CD4-positive, alpha-beta T cell (primary cell): ENCODE data around the gene ASH1L. TPM values are rescaled to one million over a fixed set of nuclear protein-coding genes. Genes with fewer than 3 reads are reported as not detected.
"Not testable (repeated sequence)": the region's sequence is repeated elsewhere in the genome, so short reads cannot be mapped to it uniquely, and the experiment has no call there.

Source experiments
- ATAC-seq: fragments of 200-7000 bp; cut with Tn5 transposase; one replicate; pipeline ENCODE4 v1.10.0; 2022; ENCODE audit warnings: mild to moderate bottlenecking; ENCODE audit not compliant: poor library complexity
- CTCF ChIA-PET: fragments of 350-600 bp; sonication (Branson Sonifier 250); formaldehyde crosslinking; loops from one replicate; lab custom pipeline; 2021; ENCODE audit warnings: antibody characterized with exemption, inconsistent platforms; lab: Charles Lee
- POLR2A ChIA-PET: fragments of 350-600 bp; sonication (Branson Sonifier 250); formaldehyde crosslinking; loops from one replicate; lab custom pipeline; 2021; ENCODE audit warnings: antibody characterized with exemption, inconsistent platforms; lab: Charles Lee
- DNase-seq, 14 experiments: peaks; one replicate each; pipeline ENCODE4 v3.0.0-alpha.2; 2013 to 2020; ENCODE audit warnings: mixed read lengths in 2 of 14
- H3K27ac ChIP-seq, 2 donors: one replicate each; pipeline versions ENCODE4 v1.5.1 to v1.7.0; 2013; ENCODE audit warnings: low read length in 2 of 2, low read depth in 1 of 2, mild to moderate bottlenecking in 1 of 2
- H3K27me3 ChIP-seq, 2 experiments: 1 replicate in 1 of 2; 2 replicates in 1 of 2; pipeline versions ENCODE4 v1.6.1 to v1.7.0; 2013; ENCODE audit warnings: low read length in 2 of 2, control low read depth in 1 of 2, mild to moderate bottlenecking in 1 of 2, moderate library complexity in 1 of 2; ENCODE audit not compliant: insufficient read depth in 2 of 2, control insufficient read depth in 1 of 2
- H3K36me3 ChIP-seq: one replicate; pipeline ENCODE4 v1.6.1; 2013; ENCODE audit warnings: low read length, control low read depth; ENCODE audit not compliant: insufficient read depth
- H3K4me1 ChIP-seq: one replicate; pipeline ENCODE4 v1.6.1; 2013; ENCODE audit warnings: low read length, control low read depth; ENCODE audit not compliant: insufficient read depth
- H3K4me3 ChIP-seq: one replicate; pipeline ENCODE4 v1.5.1; 2013; ENCODE audit warnings: mild to moderate bottlenecking, low read length, moderate library complexity
- H3K9me3 ChIP-seq, 2 experiments: 1 replicate in 1 of 2; 2 replicates in 1 of 2; pipeline versions ENCODE4 v1.6.1 to v1.7.0; 2013; ENCODE audit warnings: low read length in 2 of 2, mild to moderate bottlenecking in 2 of 2, control low read depth in 1 of 2, moderate library complexity in 1 of 2; ENCODE audit not compliant: control insufficient read depth in 1 of 2, insufficient read depth in 1 of 2
- H3K27ac Mint-ChIP-seq: one replicate; pipeline ENCODE4 v1.8.0; 2020; ENCODE audit warnings: mixed read lengths
- H3K27me3 Mint-ChIP-seq: one replicate; pipeline ENCODE4 v1.8.0; 2021; ENCODE audit warnings: mixed read lengths
- H3K36me3 Mint-ChIP-seq: one replicate; pipeline ENCODE4 v1.8.0; 2021; ENCODE audit warnings: low read depth, mixed read lengths
- H3K4me1 Mint-ChIP-seq: one replicate; pipeline ENCODE4 v1.8.0; 2021; ENCODE audit warnings: low read depth, mixed read lengths
- H3K4me3 Mint-ChIP-seq: one replicate; pipeline ENCODE4 v1.8.0; 2020; ENCODE audit warnings: mild to moderate bottlenecking, mixed read lengths
- H3K9me3 Mint-ChIP-seq: one replicate; pipeline ENCODE4 v1.8.0; 2020; ENCODE audit warnings: mixed read lengths
- intact Hi-C, 2 experiments: fragments of 100-400 bp; cut with DNase I in 1 of 2; cut with micrococcal nuclease in 1 of 2; formaldehyde crosslinking; loops; one replicate each; pipeline versions ENCODE4 v1.15.1 to v1.9.0; 2023 to 2025; cut with DNase I, micrococcal nuclease
- total RNA-seq, 174 experiments: library from RNA in 2 of 174; stranded (reverse) in 2 of 174; gene quantifications; one replicate each; pipeline ENCODE4 v1.2.3 and lab custom pipeline; 2021 to 2026
- TF ChIP-seq, protein P1 (sequence below): fragments of 200-600 bp; IDR thresholded peaks from one replicate; pipeline ENCODE4 v1.8.0; 2022; ENCODE audit warnings: antibody characterized with exemption, mild to moderate bottlenecking

ASH1L gene
- total RNA-seq, 2 experiments from 2014 or later, result 71.0 to 72.8 TPM

DNA sequence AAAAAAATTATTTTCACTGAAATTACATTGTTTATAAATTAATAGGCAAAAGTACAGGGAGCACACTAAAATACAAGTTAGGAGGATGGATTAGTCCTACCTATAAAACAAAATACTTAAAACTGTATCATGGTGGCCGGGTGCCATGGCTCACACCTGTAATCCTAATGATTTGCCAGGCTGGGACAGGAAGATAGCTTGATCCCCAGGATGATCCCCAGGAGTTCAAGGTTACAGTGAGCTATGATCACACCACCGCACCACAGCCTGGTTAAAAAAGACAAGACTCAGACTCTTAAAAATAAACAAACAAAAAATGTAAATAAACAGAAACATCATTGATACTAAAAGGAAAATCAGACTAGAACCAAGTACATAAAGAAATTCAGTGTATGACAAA, 53.5 kb downstream of the ASH1L start:
- DNase-seq (no peak), ATAC-seq (no peak)
- ChIA-PET POLR2A (no interaction called here), CTCF (no interaction called here)
- no peaks in the 10 kb centered on the region for H3K9me3 Mint-ChIP-seq
- H3K27me3 Mint-ChIP-seq, result no peaks in the 10 kb centered on the region
- peak overlapping the region; percentile 76 for H3K27ac Mint-ChIP-seq
- peaks cover 47% of the 10 kb centered on the region for H3K4me1 Mint-ChIP-seq
- TF ChIP-seq, protein P1, sequence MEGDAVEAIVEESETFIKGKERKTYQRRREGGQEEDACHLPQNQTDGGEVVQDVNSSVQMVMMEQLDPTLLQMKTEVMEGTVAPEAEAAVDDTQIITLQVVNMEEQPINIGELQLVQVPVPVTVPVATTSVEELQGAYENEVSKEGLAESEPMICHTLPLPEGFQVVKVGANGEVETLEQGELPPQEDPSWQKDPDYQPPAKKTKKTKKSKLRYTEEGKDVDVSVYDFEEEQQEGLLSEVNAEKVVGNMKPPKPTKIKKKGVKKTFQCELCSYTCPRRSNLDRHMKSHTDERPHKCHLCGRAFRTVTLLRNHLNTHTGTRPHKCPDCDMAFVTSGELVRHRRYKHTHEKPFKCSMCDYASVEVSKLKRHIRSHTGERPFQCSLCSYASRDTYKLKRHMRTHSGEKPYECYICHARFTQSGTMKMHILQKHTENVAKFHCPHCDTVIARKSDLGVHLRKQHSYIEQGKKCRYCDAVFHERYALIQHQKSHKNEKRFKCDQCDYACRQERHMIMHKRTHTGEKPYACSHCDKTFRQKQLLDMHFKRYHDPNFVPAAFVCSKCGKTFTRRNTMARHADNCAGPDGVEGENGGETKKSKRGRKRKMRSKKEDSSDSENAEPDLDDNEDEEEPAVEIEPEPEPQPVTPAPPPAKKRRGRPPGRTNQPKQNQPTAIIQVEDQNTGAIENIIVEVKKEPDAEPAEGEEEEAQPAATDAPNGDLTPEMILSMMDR, result no peak
- Histone ChIP-seq H3K9me3 (no peaks in the 10 kb centered on the region), H3K27me3 (no peaks in the 10 kb centered on the region), H3K4me1 (peaks cover 10% of the 10 kb centered on the region), H3K4me3 (no peak overlapping the region), H3K36me3 (peaks cover 3% of the 10 kb centered on the region), H3K27ac (no peak overlapping the region)
- H3K36me3 Mint-ChIP-seq, result peaks cover 53% of the 10 kb centered on the region
- no peak overlapping the region for H3K4me3 Mint-ChIP-seq
- intact Hi-C loops, result loop anchor here in 1 of 2 experiments (10.0 kb wide), 2 partner anchors 46 to 254 kb away; partner anchors contain the start of gene ENTREP3

DNA sequence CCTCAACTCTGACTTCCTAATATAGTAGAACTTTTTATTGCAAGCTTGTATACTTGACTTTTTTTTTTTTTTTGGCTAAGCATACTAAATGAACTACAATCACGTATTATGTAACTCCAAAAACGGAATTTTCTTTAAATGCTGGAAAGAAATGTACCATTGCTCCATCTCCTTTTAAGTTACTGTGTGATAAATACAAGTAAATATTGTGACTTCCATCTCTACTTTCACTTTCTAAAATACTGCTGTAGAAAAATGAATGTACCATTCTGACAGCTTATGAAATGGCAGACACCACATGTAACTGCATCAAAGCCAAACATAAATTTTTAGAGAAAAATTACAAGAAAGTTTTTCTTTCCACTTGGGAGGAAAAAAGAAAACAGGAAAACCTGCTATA, 54.7 kb downstream of the ASH1L start:
- Histone ChIP-seq H3K27me3 (no peaks in the 10 kb centered on the region), H3K36me3 (no peaks in the 10 kb centered on the region), H3K4me1 (peaks cover 10% of the 10 kb centered on the region), H3K9me3 (no peaks in the 10 kb centered on the region), H3K4me3 (no peak overlapping the region), H3K27ac (no peak overlapping the region)
- TF ChIP-seq, protein P1, result no peak
- no peaks in the 10 kb centered on the region for H3K9me3 Mint-ChIP-seq
- POLR2A ChIA-PET, result no interaction called here
- peaks cover 45% of the 10 kb centered on the region for H3K36me3 Mint-ChIP-seq
- H3K27ac Mint-ChIP-seq, result peak overlapping the region; percentile 76
- H3K27me3 Mint-ChIP-seq, result no peaks in the 10 kb centered on the region
- intact Hi-C loops, result loop anchor here in 1 of 2 experiments (10.0 kb wide), 2 partner anchors 47 to 253 kb away; partner anchors contain the start of gene ENTREP3
- ATAC-seq (no peak), DNase-seq (peak in 1 of 14 experiments; percentile 16)
- CTCF ChIA-PET, result no interaction called here
- H3K4me3 Mint-ChIP-seq, result peak overlapping the region; percentile 10
- peaks cover 40% of the 10 kb centered on the region for H3K4me1 Mint-ChIP-seq

DNA sequence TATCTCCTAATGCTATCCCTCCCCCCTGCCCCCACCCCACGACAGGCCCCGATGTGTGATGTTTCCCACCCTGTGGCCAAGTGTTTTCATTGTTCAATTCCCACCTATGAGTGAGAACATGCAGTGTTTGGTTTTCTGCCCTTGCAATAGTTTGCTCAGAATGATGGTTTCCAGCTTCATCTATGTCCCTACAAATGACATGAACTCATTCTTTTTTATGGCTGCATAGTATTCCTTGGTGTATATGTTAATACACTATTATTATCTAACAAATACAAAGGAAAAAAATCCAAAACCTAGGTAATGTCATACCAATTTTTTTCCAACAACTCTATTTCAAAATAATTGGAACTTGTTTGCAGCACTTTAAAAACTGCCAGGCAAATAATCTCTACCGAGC, 56.6 kb downstream of the ASH1L start:
- H3K27me3 ChIP-seq, H3K36me3 ChIP-seq, H3K27ac Mint-ChIP-seq, H3K9me3 ChIP-seq, H3K4me3 Mint-ChIP-seq, CTCF ChIA-PET, H3K27ac ChIP-seq, H3K4me3 ChIP-seq, H3K9me3 Mint-ChIP-seq, DNase-seq, ATAC-seq, H3K4me1 ChIP-seq, H3K27me3 Mint-ChIP-seq, POLR2A ChIA-PET: not testable (repeated sequence)
- intact Hi-C loops, result loop anchor here in 1 of 2 experiments (10.0 kb wide), 2 partner anchors 49 to 251 kb away; partner anchors contain the start of gene ENTREP3
- Mint-ChIP-seq H3K4me1 (peaks cover 36% of the 10 kb centered on the region), H3K36me3 (peaks cover 34% of the 10 kb centered on the region)
